ENCODE data around the gene AURKB. TPM values are rescaled to one million over a fixed set of nuclear protein-coding genes. Genes with fewer than 3 reads are reported as not detected.

The AURKB gene
- total RNA-seq, 1 experiment from 2014 or later, result 71.0 TPM

- H3K4me3 ChIP-seq (ENCODE audit: low read length), result no peak overlapping the region
- H3K4me1 ChIP-seq (ENCODE audit: low read length), result peaks cover 66% of the 10 kb centered on the region
- peak overlapping the region; percentile 31 for H3K4me2 ChIP-seq (ENCODE audit: low read depth, low read length, poor library complexity, severe bottlenecking)
These were observed 51.9 kb downstream of the AURKB start for GRCh38 chr17:8158267-8159031.

DNA sequence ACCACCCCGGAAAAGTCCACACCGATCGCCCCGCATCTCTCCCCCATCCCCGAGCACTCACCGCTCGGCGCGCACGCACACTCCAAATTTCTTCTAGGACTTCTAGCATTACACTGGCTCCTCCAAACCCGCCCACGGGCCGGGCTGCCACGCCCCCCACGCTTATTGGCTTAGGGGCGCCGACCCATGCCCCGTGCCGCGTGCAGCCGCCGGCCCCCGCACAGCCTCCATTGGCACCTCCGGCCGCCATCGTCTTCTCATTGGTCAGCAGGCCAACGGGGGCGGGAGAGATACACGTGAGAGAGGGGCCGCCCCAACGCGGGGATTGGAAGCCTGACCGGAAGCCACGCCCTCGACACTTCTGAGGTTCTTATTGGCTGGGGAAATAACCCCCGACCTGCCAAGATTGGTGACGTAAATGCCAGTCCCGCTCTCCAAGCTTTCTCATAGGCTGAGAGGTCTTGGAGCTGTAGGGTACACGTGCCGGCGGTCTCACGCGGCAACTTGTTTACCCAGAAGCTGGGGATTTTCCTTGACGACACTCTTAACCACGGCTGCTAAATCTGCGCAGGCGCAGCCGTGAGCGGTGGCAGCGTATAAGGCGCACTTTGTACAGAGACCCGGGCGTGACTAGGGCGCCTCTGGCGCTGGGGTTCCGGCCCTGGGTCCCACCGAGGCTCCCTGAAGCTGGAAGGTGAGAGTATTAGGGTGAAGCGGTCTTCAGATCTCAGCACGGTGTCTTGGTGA is 54.0 kb downstream of the AURKB start:
- Histone ChIP-seq H3K27ac (ENCODE audit: low read length) (peak overlapping the region; percentile 83), H3K79me2 (ENCODE audit: low read length) (peaks cover 40% of the 10 kb centered on the region), H3K27me3 (ENCODE audit: low read length) (no peaks in the 10 kb centered on the region), H3K9me3 (ENCODE audit: low read length) (no peaks in the 10 kb centered on the region), H3K36me3 (ENCODE audit: insufficient read depth, low read length) (peaks cover 9% of the 10 kb centered on the region; the same call in 1 of the 2 replicates), H3K9ac (ENCODE audit: low read length) (peak overlapping the region; percentile 90), H2AFZ (ENCODE audit: low read length) (peak overlapping the region; percentile 83), H4K20me1 (ENCODE audit: insufficient read depth, low read depth, low read length) (peaks cover 3% of the 10 kb centered on the region; the same call in 1 of the 2 replicates), H3K4me3 (ENCODE audit: low read length) (peak overlapping the region; percentile 94), H3K9me2 (replicated peaks; ENCODE audit: insufficient read depth, low read length) (no peaks in the 10 kb centered on the region), H3K4me1 (ENCODE audit: low read length) (peaks cover 69% of the 10 kb centered on the region), H3K4me2 (ENCODE audit: low read depth, low read length, poor library complexity, severe bottlenecking) (peak overlapping the region; percentile 96)
- peak; percentile 100 for DNase-seq

More at GRCh38 chr17:8158267-8159031, 51.9 kb downstream of the AURKB start:
- H4K20me1 ChIP-seq (ENCODE audit: insufficient read depth, low read depth, low read length), result peaks cover 12% of the 10 kb centered on the region
- H3K9ac ChIP-seq (ENCODE audit: low read length), result no peak overlapping the region
- H3K36me3 ChIP-seq (ENCODE audit: insufficient read depth, low read length), result peaks cover 11% of the 10 kb centered on the region; the same call in 1 of the 2 replicates
- H3K79me2 ChIP-seq (ENCODE audit: low read length), result peaks cover 48% of the 10 kb centered on the region
- H3K9me3 ChIP-seq (ENCODE audit: low read length), result no peaks in the 10 kb centered on the region
- H3K9me2 ChIP-seq (replicated peaks; ENCODE audit: insufficient read depth, low read length), result no peaks in the 10 kb centered on the region
- H2AFZ ChIP-seq (ENCODE audit: low read length), result no peak overlapping the region
- H3K27me3 ChIP-seq (ENCODE audit: low read length), result no peaks in the 10 kb centered on the region
- H3K27ac ChIP-seq (ENCODE audit: low read length), result no peak overlapping the region
- DNase-seq, result peak; percentile 96

GRCh38 chr17:8155996-8156245 is 54.5 kb downstream of the AURKB start:
- 0 out of 2 replicates have a peak, but pooled peaks cover under 1% of the 10 kb centered on the region for H4K20me1 ChIP-seq (ENCODE audit: insufficient read depth, low read depth, low read length)
- peaks cover 67% of the 10 kb centered on the region for H3K4me1 ChIP-seq (ENCODE audit: low read length)

GRCh38 chr17:8155231-8155995 is 55.0 kb downstream of the AURKB start:
- Histone ChIP-seq H3K9me2 (replicated peaks; ENCODE audit: insufficient read depth, low read length) (no peaks in the 10 kb centered on the region), H3K4me2 (ENCODE audit: low read depth, low read length, poor library complexity, severe bottlenecking) (peak overlapping the region; percentile 96), H3K79me2 (ENCODE audit: low read length) (peaks cover 42% of the 10 kb centered on the region), H3K4me3 (ENCODE audit: low read length) (peak overlapping the region; percentile 94), H3K9ac (ENCODE audit: low read length) (peak overlapping the region; percentile 80), H4K20me1 (ENCODE audit: insufficient read depth, low read depth, low read length) (peaks cover 5% of the 10 kb centered on the region), H2AFZ (ENCODE audit: low read length) (no peak overlapping the region), H3K36me3 (ENCODE audit: insufficient read depth, low read length) (peaks cover 8% of the 10 kb centered on the region; the same call in 1 of the 2 replicates), H3K9me3 (ENCODE audit: low read length) (no peaks in the 10 kb centered on the region), H3K27me3 (ENCODE audit: low read length) (no peaks in the 10 kb centered on the region), H3K4me1 (ENCODE audit: low read length) (peaks cover 68% of the 10 kb centered on the region), H3K27ac (ENCODE audit: low read length) (no peak overlapping the region)
- no peak for DNase-seq

More at GRCh38 chr17:8155996-8156245, 54.5 kb downstream of the AURKB start:
- Histone ChIP-seq H3K4me3 (ENCODE audit: low read length) (peak overlapping the region; percentile 94), H2AFZ (ENCODE audit: low read length) (peak overlapping the region; percentile 42; the same call in 1 of the 2 replicates), H3K79me2 (ENCODE audit: low read length) (peaks cover 39% of the 10 kb centered on the region), H3K36me3 (ENCODE audit: insufficient read depth, low read length) (peaks cover 8% of the 10 kb centered on the region; the same call in 1 of the 2 replicates), H3K4me2 (ENCODE audit: low read depth, low read length, poor library complexity, severe bottlenecking) (peak overlapping the region; percentile 96), H3K27ac (ENCODE audit: low read length) (no peak overlapping the region), H3K9ac (ENCODE audit: low read length) (peak overlapping the region; percentile 80), H3K9me2 (replicated peaks; ENCODE audit: insufficient read depth, low read length) (no peaks in the 10 kb centered on the region), H3K27me3 (ENCODE audit: low read length) (no peaks in the 10 kb centered on the region), H3K9me3 (ENCODE audit: low read length) (no peaks in the 10 kb centered on the region)
- DNase-seq, result no peak

Other genes with a start within 250 kb of the AURKB start
- gene GUCY2D, start 208.0 kb downstream of the AURKB start, total RNA-seq (2014; rRNA removed; shearing (Covaris generic); ENCODE audit: low replicate concordance), result not detected in 2 replicates
- gene ALOX15B, start 171.5 kb downstream of the AURKB start, total RNA-seq (2014; rRNA removed; shearing (Covaris generic); ENCODE audit: low replicate concordance), result not detected in 2 replicates
- 0.22 and 1.5 TPM in 2 replicates for gene ALOX12B, start 122.9 kb downstream of the AURKB start, total RNA-seq (2014; rRNA removed; shearing (Covaris generic); ENCODE audit: low replicate concordance)
- gene ALOXE3, start 92.1 kb downstream of the AURKB start, total RNA-seq (2014; rRNA removed; shearing (Covaris generic); ENCODE audit: low replicate concordance), result 0.18 TPM in 1 of 2 replicates, not detected in the other
- gene HES7, start 86.5 kb downstream of the AURKB start, total RNA-seq (2014; rRNA removed; shearing (Covaris generic); ENCODE audit: low replicate concordance), result 0.37 and 2.1 TPM in 2 replicates
- gene PER1, start 58.2 kb downstream of the AURKB start, total RNA-seq (2014; rRNA removed; shearing (Covaris generic); ENCODE audit: low replicate concordance), result 12.7 and 24.0 TPM in 2 replicates
- gene VAMP2, start 47.6 kb downstream of the AURKB start, total RNA-seq (2014; rRNA removed; shearing (Covaris generic); ENCODE audit: low replicate concordance), result 24.5 and 47.7 TPM in 2 replicates
- 70.7 and 134 TPM in 2 replicates for gene TMEM107, start 34.2 kb downstream of the AURKB start, total RNA-seq (2014; rRNA removed; shearing (Covaris generic); ENCODE audit: low replicate concordance)
- gene BORCS6, start 20.4 kb downstream of the AURKB start, total RNA-seq (2014; rRNA removed; shearing (Covaris generic); ENCODE audit: low replicate concordance), result 10.3 and 34.4 TPM in 2 replicates
- 16.4 and 19.7 TPM in 2 replicates for gene CTC1, start 37.5 kb upstream of the AURKB start, total RNA-seq (2014; rRNA removed; shearing (Covaris generic); ENCODE audit: low replicate concordance)
- 39.9 and 129 TPM in 2 replicates for gene PFAS, start 38.7 kb upstream of the AURKB start, total RNA-seq (2014; rRNA removed; shearing (Covaris generic); ENCODE audit: low replicate concordance)
- 25.5 and 41.3 TPM in 2 replicates for gene RANGRF, start 78.1 kb upstream of the AURKB start, total RNA-seq (2014; rRNA removed; shearing (Covaris generic); ENCODE audit: low replicate concordance)
- gene SLC25A35, start 84.8 kb upstream of the AURKB start, total RNA-seq (2014; rRNA removed; shearing (Covaris generic); ENCODE audit: low replicate concordance), result 4.8 and 7.6 TPM in 2 replicates
- not detected in 2 replicates for gene ARHGEF15, start 99.7 kb upstream of the AURKB start, total RNA-seq (2014; rRNA removed; shearing (Covaris generic); ENCODE audit: low replicate concordance)
- gene ODF4, start 129.3 kb upstream of the AURKB start, total RNA-seq (2014; rRNA removed; shearing (Covaris generic); ENCODE audit: low replicate concordance), result not detected in 2 replicates
- gene RPL26, start 172.6 kb upstream of the AURKB start, total RNA-seq (2014; rRNA removed; shearing (Covaris generic); ENCODE audit: low replicate concordance), result 4,201 and 4,757 TPM in 2 replicates
- gene RNF222, start 187.3 kb upstream of the AURKB start, total RNA-seq (2014; rRNA removed; shearing (Covaris generic); ENCODE audit: low replicate concordance), result not detected in 2 replicates
- gene NDEL1, start 225.3 kb upstream of the AURKB start, total RNA-seq (2014; rRNA removed; shearing (Covaris generic); ENCODE audit: low replicate concordance), result 26.0 and 48.6 TPM in 2 replicates